LNCaP clone FGC (cell line): ENCODE results near the gene ZNF205.
A peak's percentile ranks its signal among the peaks of the same experiment; 100 is the strongest.
"Not testable (repeated sequence)": the region's sequence is repeated elsewhere in the genome, so short reads cannot be mapped to it uniquely, and the experiment has no call there.

Experiments used
- DNase-seq: peaks from one replicate; pipeline ENCODE4 v3.0.0-alpha.2; 2011; ENCODE audit warnings: low read depth
- H3K4me3 ChIP-seq: 2 replicates; pipeline ENCODE4 v1.5.1; 2011; ENCODE audit warnings: mild to moderate bottlenecking, low read depth, low read length, control low read depth
- TF ChIP-seq, protein P1 (sequence below): IDR thresholded peaks from 2 replicates; pipeline ENCODE4 v1.5.1; 2012; ENCODE audit warnings: mild to moderate bottlenecking; ENCODE audit not compliant: control insufficient read depth, insufficient read depth; ENCODE audit errors: extremely low read depth

ZNF205 gene

DNA sequence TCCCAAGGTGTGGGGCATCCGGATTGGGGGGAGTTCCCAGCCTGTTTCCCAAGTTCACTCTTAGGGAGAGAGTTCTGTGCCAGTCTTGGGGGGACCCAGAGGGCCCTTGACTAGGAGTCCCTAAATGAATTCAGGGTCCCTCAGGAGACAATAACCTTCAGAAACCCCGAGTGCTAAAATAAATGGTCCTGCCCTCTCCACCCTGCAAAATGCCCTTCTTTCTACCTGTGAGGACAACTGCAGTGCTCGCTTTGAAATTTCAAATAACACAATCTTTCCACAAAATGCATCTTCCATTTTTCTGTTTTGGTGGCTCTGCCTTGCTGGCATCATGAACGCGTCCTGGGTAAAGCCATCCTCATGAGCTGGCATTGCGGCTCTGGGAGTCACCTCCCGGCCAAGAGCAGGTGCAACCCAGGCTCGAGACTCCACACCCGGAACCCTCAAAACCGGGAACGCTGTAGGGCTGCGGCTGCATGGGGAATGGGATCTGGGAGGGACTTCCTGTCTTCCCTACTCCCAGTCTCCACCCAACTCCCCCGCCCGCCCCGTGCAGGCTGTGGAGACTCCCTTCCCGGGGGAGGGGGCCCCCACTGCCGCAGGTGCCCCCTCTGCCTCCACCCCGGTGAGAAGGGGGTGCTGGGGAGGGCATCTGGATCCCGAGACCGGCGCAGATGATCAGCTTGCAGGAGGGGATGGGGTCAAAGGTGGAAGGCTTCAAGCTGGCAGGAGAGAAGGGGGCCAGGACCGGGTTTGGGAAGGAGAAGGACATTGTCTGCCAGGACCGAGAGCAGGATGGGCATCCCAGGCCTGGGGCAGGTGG lies at the start of gene ZNF205:
TSS of gene ZNF205 (plus strand) at position 529 of the 823 bp plus-strand sequence. CDS start 845 bp downstream, outside the sequence.
- TF ChIP-seq, protein P1, sequence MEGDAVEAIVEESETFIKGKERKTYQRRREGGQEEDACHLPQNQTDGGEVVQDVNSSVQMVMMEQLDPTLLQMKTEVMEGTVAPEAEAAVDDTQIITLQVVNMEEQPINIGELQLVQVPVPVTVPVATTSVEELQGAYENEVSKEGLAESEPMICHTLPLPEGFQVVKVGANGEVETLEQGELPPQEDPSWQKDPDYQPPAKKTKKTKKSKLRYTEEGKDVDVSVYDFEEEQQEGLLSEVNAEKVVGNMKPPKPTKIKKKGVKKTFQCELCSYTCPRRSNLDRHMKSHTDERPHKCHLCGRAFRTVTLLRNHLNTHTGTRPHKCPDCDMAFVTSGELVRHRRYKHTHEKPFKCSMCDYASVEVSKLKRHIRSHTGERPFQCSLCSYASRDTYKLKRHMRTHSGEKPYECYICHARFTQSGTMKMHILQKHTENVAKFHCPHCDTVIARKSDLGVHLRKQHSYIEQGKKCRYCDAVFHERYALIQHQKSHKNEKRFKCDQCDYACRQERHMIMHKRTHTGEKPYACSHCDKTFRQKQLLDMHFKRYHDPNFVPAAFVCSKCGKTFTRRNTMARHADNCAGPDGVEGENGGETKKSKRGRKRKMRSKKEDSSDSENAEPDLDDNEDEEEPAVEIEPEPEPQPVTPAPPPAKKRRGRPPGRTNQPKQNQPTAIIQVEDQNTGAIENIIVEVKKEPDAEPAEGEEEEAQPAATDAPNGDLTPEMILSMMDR = no peak
- peak within 1 kb of the TSS; percentile 98 for H3K4me3 ChIP-seq
- peak; percentile 72 for DNase-seq

DNA sequence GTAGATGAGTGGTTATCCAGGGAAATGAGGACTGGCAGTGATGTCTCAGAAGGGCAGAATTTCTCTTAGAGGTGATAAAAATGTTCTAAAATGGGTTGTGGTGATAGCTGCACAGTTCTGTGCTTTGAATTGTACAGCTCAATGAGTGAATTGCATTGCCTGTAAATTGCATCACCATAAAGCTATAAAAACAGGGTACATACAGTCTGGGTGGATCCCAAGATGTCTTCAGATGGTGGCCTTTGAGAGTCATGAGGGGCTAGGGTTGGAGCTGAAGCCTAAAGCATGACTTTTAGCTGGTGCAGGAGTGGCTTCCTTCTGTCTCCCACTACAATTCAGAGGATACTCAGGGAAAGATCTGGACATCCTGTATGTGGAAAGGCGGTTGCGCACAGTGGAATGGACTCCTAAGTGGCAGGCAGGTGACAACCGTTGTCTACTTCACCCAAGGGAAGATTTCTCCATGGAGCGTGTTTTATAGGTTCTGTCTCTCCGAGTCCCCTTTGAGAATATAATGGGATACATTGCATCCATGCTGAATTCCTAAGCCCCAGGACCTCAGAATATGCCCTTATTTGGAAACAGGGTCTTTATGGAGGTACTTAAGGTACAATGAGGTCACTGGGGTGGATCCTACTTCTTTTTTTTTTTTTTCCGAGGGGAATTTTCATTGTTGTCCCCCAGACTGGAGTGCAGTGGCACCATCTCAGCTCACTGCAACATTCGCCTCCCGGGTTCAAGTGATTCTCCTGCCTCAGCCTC lies 48.6 kb upstream of the ZNF205 start:
- DNase-seq = no peak
- TF ChIP-seq, protein P1 = no peak
- H3K4me3 ChIP-seq = no peak overlapping the region

DNA sequence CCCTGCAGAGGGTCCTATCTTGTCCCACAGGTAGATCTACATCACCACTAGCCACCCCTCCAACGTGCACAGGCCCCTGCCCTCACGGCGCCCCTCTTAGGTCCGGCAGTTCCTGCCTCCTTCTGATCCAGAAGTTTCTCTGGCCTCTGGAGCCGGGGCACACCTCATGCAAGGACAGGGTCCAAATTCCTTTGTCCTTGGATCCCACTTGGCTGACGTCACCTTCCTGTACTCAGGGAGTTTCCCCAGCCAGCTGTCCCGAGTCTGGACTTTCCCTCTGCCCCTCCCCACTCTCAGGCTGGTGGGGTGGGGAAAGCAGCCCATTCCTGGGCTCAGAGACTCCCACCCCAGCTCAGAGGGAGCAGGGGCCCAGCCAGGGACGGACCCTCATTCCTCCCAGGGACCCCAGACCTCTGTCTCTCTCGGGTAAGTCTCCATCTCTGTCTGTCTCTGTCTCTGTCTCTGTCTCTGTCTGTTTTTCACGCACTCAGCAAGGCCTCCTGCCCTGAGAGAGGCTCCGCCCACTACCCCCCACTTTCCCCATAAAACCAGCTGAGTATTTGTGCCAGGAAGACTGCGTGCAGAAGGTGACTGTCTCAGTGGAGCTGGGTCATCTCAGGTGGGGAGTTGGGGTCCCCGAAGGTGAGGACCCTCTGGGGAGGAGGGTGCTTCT lies 47.2 kb upstream of the ZNF205 start, which contains the start of gene IL32:
TSS of gene IL32 (plus strand) at position 572 of the 673 bp plus-strand sequence. CDS start 172 bp downstream, outside the sequence.
- no peak for DNase-seq
- 0 out of 2 replicates have a peak within 1 kb of the TSS, but pooled peaks have one; percentile 9 for H3K4me3 ChIP-seq
- TF ChIP-seq, protein P1 = no peak

DNA sequence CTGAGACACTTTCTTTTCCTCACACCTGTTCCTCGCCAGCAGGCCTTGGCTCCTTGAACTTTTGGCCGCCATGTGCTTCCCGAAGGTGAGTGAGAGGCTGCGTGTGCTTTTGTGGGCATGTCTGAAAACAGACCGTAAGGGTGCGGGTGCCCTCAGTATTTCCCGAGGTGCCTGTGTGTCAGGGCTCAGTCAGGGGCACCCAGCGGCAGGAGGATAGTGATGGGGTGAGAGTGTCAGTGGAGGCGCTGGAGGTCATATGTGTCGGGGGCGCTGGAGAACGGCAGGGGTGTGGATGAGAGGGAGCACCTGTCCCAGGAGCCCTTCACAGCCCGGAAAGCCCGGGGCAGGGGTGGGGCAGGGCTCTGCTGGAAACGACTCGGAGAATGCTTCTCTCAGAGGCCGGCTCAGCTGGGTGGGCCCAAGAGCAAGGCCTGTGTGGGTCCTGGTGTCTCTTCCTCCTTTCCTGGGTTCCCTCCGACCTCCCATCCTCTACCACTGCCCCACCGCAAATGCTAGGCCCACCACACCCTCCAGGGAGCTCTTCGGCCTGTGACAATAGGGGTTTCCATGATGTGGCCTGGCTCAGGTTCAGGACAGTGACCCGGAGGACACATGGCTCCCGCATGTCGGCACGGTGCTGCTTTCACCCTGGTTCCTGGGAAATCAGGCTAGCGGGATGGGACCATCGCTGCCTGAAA lies 46.5 kb upstream of the ZNF205 start:
- DNase-seq = no peak
- 0 out of 2 replicates have a peak overlapping the region, but pooled peaks have one; percentile 9 for H3K4me3 ChIP-seq
- TF ChIP-seq, protein P1 = no peak

DNA sequence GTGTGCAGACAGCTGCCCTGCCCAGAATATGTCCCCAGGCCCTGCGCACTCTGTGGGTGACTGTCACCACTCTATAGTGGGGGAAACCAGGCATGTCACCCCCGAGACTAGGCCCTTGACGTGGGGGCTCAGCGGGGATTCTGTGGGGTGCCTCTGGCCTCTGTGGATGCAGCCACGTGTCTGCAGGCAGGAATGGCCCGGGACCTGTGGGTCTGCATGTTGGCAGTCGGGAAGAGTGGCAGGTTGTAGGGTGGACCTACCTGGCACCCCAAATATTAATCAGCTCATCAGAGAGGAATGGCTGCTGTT lies 46.0 kb upstream of the ZNF205 start:
- H3K4me3 ChIP-seq = no peak overlapping the region
- TF ChIP-seq, protein P1 = no peak
- no peak for DNase-seq

DNA sequence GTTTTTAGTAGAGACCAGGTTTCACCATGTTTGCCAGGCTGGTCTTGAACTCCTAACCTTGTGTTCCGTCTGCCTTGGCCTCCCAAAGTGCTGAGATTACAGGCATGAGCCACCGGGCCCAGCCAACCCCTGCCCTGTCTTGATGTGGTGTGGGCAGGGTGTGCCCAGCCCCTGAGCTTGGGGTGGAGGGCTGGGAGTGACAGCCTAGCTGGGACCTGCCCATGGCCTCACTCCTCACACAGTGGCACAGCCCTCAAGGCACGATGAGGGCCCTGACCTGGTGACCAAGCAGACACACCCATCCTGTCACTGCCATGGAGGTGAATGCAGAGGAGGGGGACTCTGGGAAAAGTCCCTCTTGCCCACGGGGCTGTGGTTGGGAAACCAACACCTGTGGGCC lies 43.9 kb upstream of the ZNF205 start:
- DNase-seq = no peak
- TF ChIP-seq, protein P1 = no peak
- no peak overlapping the region for H3K4me3 ChIP-seq

DNA sequence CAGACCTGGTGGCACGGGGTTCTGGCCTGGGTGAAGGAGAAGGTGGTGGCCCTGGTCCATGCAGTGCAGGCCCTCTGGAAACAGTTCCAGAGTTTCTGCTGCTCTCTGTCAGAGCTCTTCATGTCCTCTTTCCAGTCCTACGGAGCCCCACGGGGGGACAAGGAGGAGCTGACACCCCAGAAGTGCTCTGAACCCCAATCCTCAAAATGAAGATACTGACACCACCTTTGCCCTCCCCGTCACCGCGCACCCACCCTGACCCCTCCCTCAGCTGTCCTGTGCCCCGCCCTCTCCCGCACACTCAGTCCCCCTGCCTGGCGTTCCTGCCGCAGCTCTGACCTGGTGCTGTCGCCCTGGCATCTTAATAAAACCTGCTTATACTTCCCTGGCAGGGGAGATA lies 43.2 kb upstream of the ZNF205 start:
- DNase-seq, H3K4me3 ChIP-seq: not testable (repeated sequence)
